K562 (cell line): ENCODE results near the gene HEXIM1. TPM values are rescaled to one million over a fixed set of nuclear protein-coding genes. Genes with fewer than 3 reads are reported as not detected.

Experiments used
- BRD4 ChIP-seq: fragments of 200-600 bp; sonication (generic); IDR thresholded peaks from 2 replicates; pipeline ENCODE4 v1.6.1; 2017; ENCODE audit warnings: inconsistent platforms
- CREBBP ChIP-seq: IDR thresholded peaks from one replicate; pipeline ENCODE4 v1.6.1; 2012; ENCODE audit warnings: low read depth, mild to moderate bottlenecking, control low read depth, inconsistent platforms, low read length
- CXXC5 ChIP-seq: fragments of 250-450 bp; sonication (Bioruptor Pico); IDR thresholded peaks from 2 replicates; pipeline ENCODE4 v1.8.0; 2022; ENCODE audit warnings: inconsistent platforms, mild to moderate bottlenecking, moderate library complexity
- EHMT2 ChIP-seq: fragments of 450-650 bp; IDR thresholded peaks from 2 replicates; pipeline ENCODE4 v1.6.1; 2018; ENCODE audit warnings: antibody characterized with exemption
- ETV1 ChIP-seq: fragments of 450-650 bp; conservative IDR thresholded peaks from 2 replicates; pipeline ENCODE4 v1.6.1; 2016; ENCODE audit warnings: missing genetic modification characterization, control low read depth, low read depth, missing compliant biosample characterization
- FOXJ3 ChIP-seq: sonication (generic); formaldehyde crosslinking; IDR thresholded peaks from 2 replicates; pipeline ENCODE4 v1.4.0; 2020; ENCODE audit warnings: mild to moderate bottlenecking, missing genetic modification reagents
- GTF3C2 ChIP-seq: IDR thresholded peaks from 3 replicates; pipeline ENCODE4 v1.6.1; 2011; ENCODE audit warnings: borderline replicate concordance, mild to moderate bottlenecking, moderate library complexity; ENCODE audit not compliant: insufficient read length; ENCODE audit errors: extremely low read depth
- ILF3 ChIP-seq: fragments of 450-650 bp; IDR thresholded peaks from 2 replicates; pipeline ENCODE4 v1.6.1; 2018; ENCODE audit warnings: antibody characterized with exemption, mild to moderate bottlenecking, moderate library complexity, borderline replicate concordance
- JUNB ChIP-seq: fragments of 450-650 bp; formaldehyde crosslinking; conservative IDR thresholded peaks from 2 replicates; pipeline ENCODE4 v1.4.0; 2020; ENCODE audit warnings: mild to moderate bottlenecking
- KAT2B ChIP-seq: IDR thresholded peaks from one replicate; pipeline ENCODE4 v1.6.1; 2012; ENCODE audit warnings: low read depth, mild to moderate bottlenecking, control low read depth, inconsistent platforms, low read length, moderate library complexity
- KAT7 ChIP-seq: sonication (generic); formaldehyde crosslinking; IDR thresholded peaks from 2 replicates; pipeline ENCODE4 v1.8.0; 2022; ENCODE audit warnings: missing genetic modification reagents, mild to moderate bottlenecking, borderline replicate concordance
- KLF10 ChIP-seq: fragments of 250-450 bp; sonication (Bioruptor Pico); IDR thresholded peaks from 2 replicates; pipeline ENCODE4 v1.6.1; 2021; ENCODE audit warnings: matching md5 sums
- MAFK ChIP-seq: IDR thresholded peaks from 2 replicates; pipeline ENCODE4 v1.6.1; 2011; ENCODE audit warnings: low read length, improper control_type of control experiment
- MYC ChIP-seq, 2 experiments: fragments of 250-450 bp in 1 of 2; sonication (Bioruptor Pico) in 1 of 2; IDR thresholded peaks; 2 replicates each; pipeline versions ENCODE4 v1.5.1 to v1.6.1; 2012 to 2021; ENCODE audit warnings: low read depth in 2 of 2, borderline replicate concordance in 1 of 2, improper control_type of control experiment in 1 of 2, low read length in 1 of 2, mild to moderate bottlenecking in 1 of 2, moderate library complexity in 1 of 2
- NCOR1 ChIP-seq: fragments of 450-650 bp; IDR thresholded peaks from 2 replicates; pipeline ENCODE4 v1.6.1; 2016; ENCODE audit warnings: mild to moderate bottlenecking, moderate library complexity
- NUFIP1 ChIP-seq: fragments of 450-650 bp; IDR thresholded peaks from 2 replicates; pipeline ENCODE4 v1.6.1; 2018; ENCODE audit not compliant: partially characterized antibody
- PHB ChIP-seq: fragments of 250-450 bp; sonication (Bioruptor Pico); IDR thresholded peaks from 2 replicates; pipeline ENCODE4 v1.5.0; 2021
- STAG1 ChIP-seq: sonication (generic); formaldehyde crosslinking; IDR thresholded peaks from 2 replicates; pipeline ENCODE4 v1.5.0; 2020; ENCODE audit warnings: missing genetic modification reagents, borderline replicate concordance
- ZNF586 ChIP-seq: fragments of 450-650 bp; formaldehyde crosslinking; conservative IDR thresholded peaks from 2 replicates; pipeline ENCODE4 v1.4.0; 2020; ENCODE audit warnings: mild to moderate bottlenecking, moderate library complexity
- ZNF609 ChIP-seq: sonication (generic); formaldehyde crosslinking; IDR thresholded peaks from 2 replicates; pipeline ENCODE4 v1.8.1; 2023; ENCODE audit warnings: missing genetic modification reagents, mild to moderate bottlenecking, borderline replicate concordance
- polyA plus RNA-seq, 8 experiments: library from polyadenylated mRNA; depleted of rRNA in 4 of 8; stranded (reverse) in 5 of 8; unstranded in 3 of 8; fragments of >200 nt; fragmentation: Nextera tagmentation in 2 of 8; fragmentation: Illumina TruSeq in 1 of 8; extraction: Ambion mirVana in 2 of 8; extraction: Trizol in 1 of 8; gene quantifications; 2 replicates each; pipeline versions ENCODE4 v1.2.1 to v1.2.3, GENCODE V29; 2011 to 2014; ENCODE audit warnings: inconsistent platforms in 1 of 8, missing spikeins in 1 of 8
- total RNA-seq, 7 experiments: library from RNA; depleted of rRNA in 6 of 7; stranded (reverse); fragments of >200 nt in 6 of 7; fragmentation: Illumina TruSeq in 2 of 7; extraction: Trizol in 2 of 7; gene quantifications; 2 replicates each; pipeline versions ENCODE4 v1.2.1 to v1.2.3, GENCODE V29; 2011 to 2021; ENCODE audit warnings: low replicate concordance in 1 of 7

The HEXIM1 gene
- total and polyA plus RNA-seq, 9 of the 15 experiments (the other 6 are each of a cell fraction or from before 2014, with no cell fraction given) = 1.4 to 28.3 (median 9.1) TPM

GRCh38 chr17:45148183-45149036 lies at the start of gene HEXIM1 (continued):
- TF ChIP-seq EHMT2 = no peak
- TF ChIP-seq PHB (CRISPR knock-in tag) = peak; percentile 98
- TF ChIP-seq KAT2B = no peak
- peak; percentile 84 for TF ChIP-seq NCOR1
- peak; percentile 20; the same call in 1 of the 2 replicates for TF ChIP-seq MYC (IDR thresholded peaks at IDR 0.05; ENCODE audit: low read depth, low read length)
- TF ChIP-seq MYC (CRISPR knock-in tag; IDR thresholded peaks at IDR 0.05; ENCODE audit: borderline replicate concordance, low read depth) = peak; percentile 79; the same call in 1 of the 2 replicates
- peak; percentile 17; the same call in 1 of the 2 replicates for TF ChIP-seq KAT7 (CRISPR knock-in tag)
- TF ChIP-seq CREBBP = peak; percentile 53
- TF ChIP-seq FOXJ3 (CRISPR knock-in tag) = no peak
- TF ChIP-seq KLF10 (CRISPR knock-in tag) = peak; percentile 76; the same call in 1 of the 2 replicates
- no peak for TF ChIP-seq NUFIP1
- 0 out of 2 replicates have a peak, but pooled peaks have one; percentile 29 for TF ChIP-seq JUNB (CRISPR knock-in tag)
- peak; percentile 99 for TF ChIP-seq CXXC5 (CRISPR knock-in tag)
- TF ChIP-seq ZNF609 (CRISPR knock-in tag) = no peak
- TF ChIP-seq MAFK = peak; percentile 10
- TF ChIP-seq ILF3 = peak; percentile 99
- no peak for TF ChIP-seq GTF3C2
- TF ChIP-seq BRD4 = no peak; the same call in 1 of the 2 replicates
- peak; percentile 88 for TF ChIP-seq ZNF586 (CRISPR knock-in tag)
- TF ChIP-seq ETV1 (tag) = peak; percentile 41; the same call in 1 of the 2 replicates
- no peak for TF ChIP-seq STAG1 (CRISPR knock-in tag)
